ENCODE results near the gene DHRS7B.
"Not testable (repeated sequence)": the region's sequence is repeated elsewhere in the genome, so short reads cannot be mapped to it uniquely, and the experiment has no call there.

The DHRS7B gene

DNA sequence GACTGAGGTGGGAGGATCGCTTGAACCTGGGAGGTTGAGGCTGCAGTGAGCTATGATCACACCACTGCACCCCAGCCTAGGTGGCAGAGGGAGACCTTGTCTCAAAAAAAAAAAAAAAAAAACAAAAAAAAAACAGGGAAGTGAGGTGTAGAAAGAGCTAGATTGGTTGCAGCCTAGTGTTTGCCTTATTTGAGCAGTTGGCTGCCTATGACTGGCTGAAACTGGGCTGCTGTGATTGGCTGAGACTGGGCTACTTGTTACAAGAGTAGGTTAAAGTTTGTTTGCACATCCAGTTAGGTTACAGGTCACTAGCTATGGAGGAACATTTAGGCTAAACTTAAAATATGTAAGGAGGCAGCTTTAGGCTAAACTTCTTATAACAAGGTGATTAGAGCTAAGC lies 5.7 kb downstream of the DHRS7B start:
- Histone ChIP-seq H3K4me3 (ENCODE audit: control insufficient read depth in 1 of 7, extremely low read depth in 1 of 7, insufficient read depth in 4 of 7, low read depth in 2 of 7, low read length in 6 of 7) (no peak overlapping the region), H3K27ac (ENCODE audit: insufficient read depth in 1 of 2, low read depth in 1 of 2, low read length in 2 of 2, poor library complexity in 1 of 2, severe bottlenecking in 2 of 2) (no peak overlapping the region), H3K36me3 (ENCODE audit: control insufficient read depth in 4 of 4, insufficient read depth in 4 of 4, low read length in 3 of 4) (peaks cover 0 to 2% (median 0%) of the 10 kb centered on the region in 4 experiments), H3K4me1 (ENCODE audit: control extremely low read depth in 1 of 4, control insufficient read depth in 4 of 4, insufficient read depth in 4 of 4, low read length in 3 of 4) (peaks cover 7 to 23% (median 14%) of the 10 kb centered on the region in 4 experiments), H3K9me3 (ENCODE audit: control extremely low read depth in 1 of 5, control insufficient read depth in 4 of 5, insufficient read depth in 2 of 5, low read depth in 1 of 5, low read length in 4 of 5) (peaks cover 0 to 9% (median 3%) of the 10 kb centered on the region in 5 experiments), H3K27me3 (replicated peaks in 2 of 5; ENCODE audit: control insufficient read depth in 4 of 5, insufficient read depth in 5 of 5, low read length in 4 of 5) (no peaks in the 10 kb centered on the region)
- ChIA-PET CTCF (interaction anchor here (0.7 to 2.1 kb wide), 5 partner anchors 13 to 380 kb away, joined by 3 to 8 read pairs (median 4); no protein-coding TSS in a partner anchor), POLR2A (interaction anchor here (0.6 kb wide), 1 partner anchor 156 kb away, joined by 3 read pairs; no protein-coding TSS in a partner anchor)
- no CpG with 5 or more reads among the region's 1 CpG for WGBS (ENCODE audit: insufficient coverage)
- DNase-seq: peak in 1 of 3 donors; percentile 42

DNA sequence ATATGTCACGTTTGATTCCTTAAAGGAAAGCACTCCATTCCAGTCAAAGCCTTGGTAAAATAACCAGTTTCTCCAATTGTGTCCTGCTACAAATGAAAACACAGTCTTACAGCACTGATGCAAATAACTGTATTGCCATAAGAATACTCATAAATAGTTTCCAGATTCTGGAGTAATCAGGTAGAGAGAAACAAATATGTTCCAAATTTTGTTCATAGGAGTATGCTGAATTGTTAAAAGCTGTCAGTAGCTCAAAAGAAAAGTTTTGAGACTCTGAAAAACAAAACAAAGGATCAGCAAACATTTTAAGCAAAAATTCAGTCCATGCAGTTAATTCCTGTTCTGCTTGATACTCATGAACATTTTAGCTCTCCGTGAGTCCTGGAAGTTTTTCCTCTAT lies 7.8 kb downstream of the DHRS7B start:
- WGBS (ENCODE audit: insufficient coverage): 94% methylated on average over 2 of the region's 2 CpGs
- peak in 1 of 3 donors; percentile 40 for DNase-seq
- CTCF ChIA-PET: interaction anchor here (0.6 to 1.1 kb wide), 2 partner anchors 29 to 125 kb away, joined by 4 read pairs; no protein-coding TSS in a partner anchor
- Histone ChIP-seq H3K4me3 (ENCODE audit: control insufficient read depth in 1 of 7, extremely low read depth in 1 of 7, insufficient read depth in 4 of 7, low read depth in 2 of 7, low read length in 6 of 7) (no peak overlapping the region), H3K27ac (ENCODE audit: insufficient read depth in 1 of 2, low read depth in 1 of 2, low read length in 2 of 2, poor library complexity in 1 of 2, severe bottlenecking in 2 of 2) (no peak overlapping the region), H3K9me3 (ENCODE audit: control extremely low read depth in 1 of 5, control insufficient read depth in 4 of 5, insufficient read depth in 2 of 5, low read depth in 1 of 5, low read length in 4 of 5) (peaks cover 0 to 9% (median 3%) of the 10 kb centered on the region in 5 experiments), H3K27me3 (replicated peaks in 2 of 5; ENCODE audit: control insufficient read depth in 4 of 5, insufficient read depth in 5 of 5, low read length in 4 of 5) (no peaks in the 10 kb centered on the region), H3K4me1 (ENCODE audit: control extremely low read depth in 1 of 4, control insufficient read depth in 4 of 4, insufficient read depth in 4 of 4, low read length in 3 of 4) (peaks cover 0 to 11% (median 1%) of the 10 kb centered on the region in 4 experiments), H3K36me3 (ENCODE audit: control insufficient read depth in 4 of 4, insufficient read depth in 4 of 4, low read length in 3 of 4) (peaks cover 0 to 2% (median 0%) of the 10 kb centered on the region in 4 experiments)
- POLR2A ChIA-PET: no interaction called here

- no peak overlapping the region for H3K27ac ChIP-seq (ENCODE audit: insufficient read depth in 1 of 2, low read depth in 1 of 2, low read length in 2 of 2, poor library complexity in 1 of 2, severe bottlenecking in 2 of 2)
- CTCF ChIA-PET: interaction anchor here (2.7 kb wide), 1 partner anchor 12 kb away, joined by 14 read pairs; no protein-coding TSS in a partner anchor
- H3K27me3 ChIP-seq (replicated peaks in 2 of 5; ENCODE audit: control insufficient read depth in 4 of 5, insufficient read depth in 5 of 5, low read length in 4 of 5): no peaks in the 10 kb centered on the region
- H3K9me3 ChIP-seq (ENCODE audit: control extremely low read depth in 1 of 5, control insufficient read depth in 4 of 5, insufficient read depth in 2 of 5, low read depth in 1 of 5, low read length in 4 of 5): peaks cover 0 to 4% (median 3%) of the 10 kb centered on the region in 5 experiments
- WGBS (ENCODE audit: insufficient coverage): 90% methylated on average over 4 of the region's 6 CpGs
- peaks cover 0 to 4% (median 3%) of the 10 kb centered on the region in 4 experiments for H3K36me3 ChIP-seq (ENCODE audit: control insufficient read depth in 4 of 4, insufficient read depth in 4 of 4, low read length in 3 of 4)
- DNase-seq: no peak
- no peak overlapping the region for H3K4me3 ChIP-seq (ENCODE audit: control insufficient read depth in 1 of 7, extremely low read depth in 1 of 7, insufficient read depth in 4 of 7, low read depth in 2 of 7, low read length in 6 of 7)
- H3K4me1 ChIP-seq (ENCODE audit: control extremely low read depth in 1 of 4, control insufficient read depth in 4 of 4, insufficient read depth in 4 of 4, low read length in 3 of 4): peaks cover 0 to 4% (median 3%) of the 10 kb centered on the region in 4 experiments
- POLR2A ChIA-PET: no interaction called here
Observed at GRCh38 chr17:21140911-21141310, 14.1 kb downstream of the DHRS7B start.

- Histone ChIP-seq H3K4me3 (ENCODE audit: control insufficient read depth in 1 of 7, extremely low read depth in 1 of 7, insufficient read depth in 4 of 7, low read depth in 2 of 7, low read length in 6 of 7) (no peak overlapping the region), H3K9me3 (ENCODE audit: control extremely low read depth in 1 of 5, control insufficient read depth in 4 of 5, insufficient read depth in 2 of 5, low read depth in 1 of 5, low read length in 4 of 5) (peaks cover 0 to 4% (median 3%) of the 10 kb centered on the region in 5 experiments), H3K4me1 (ENCODE audit: control extremely low read depth in 1 of 4, control insufficient read depth in 4 of 4, insufficient read depth in 4 of 4, low read length in 3 of 4) (peaks cover under 1 to 9% (median 7%) of the 10 kb centered on the region in 4 experiments), H3K27me3 (replicated peaks in 2 of 5; ENCODE audit: control insufficient read depth in 4 of 5, insufficient read depth in 5 of 5, low read length in 4 of 5) (no peaks in the 10 kb centered on the region), H3K36me3 (ENCODE audit: control insufficient read depth in 4 of 4, insufficient read depth in 4 of 4, low read length in 3 of 4) (peaks cover 0 to 4% (median 3%) of the 10 kb centered on the region in 4 experiments), H3K27ac (ENCODE audit: insufficient read depth in 1 of 2, low read depth in 1 of 2, low read length in 2 of 2, poor library complexity in 1 of 2, severe bottlenecking in 2 of 2) (no peak overlapping the region)
- CTCF ChIA-PET: interaction anchor here (0.6 to 2.7 kb wide), 2 partner anchors 12 to 14 kb away, joined by 3 to 14 read pairs; no protein-coding TSS in a partner anchor
- POLR2A ChIA-PET: no interaction called here
- WGBS (ENCODE audit: insufficient coverage): no CpG with 5 or more reads among the region's 2 CpGs
- DNase-seq: no peak
Observed at GRCh38 chr17:21141331-21141730, 14.6 kb downstream of the DHRS7B start.

DNA sequence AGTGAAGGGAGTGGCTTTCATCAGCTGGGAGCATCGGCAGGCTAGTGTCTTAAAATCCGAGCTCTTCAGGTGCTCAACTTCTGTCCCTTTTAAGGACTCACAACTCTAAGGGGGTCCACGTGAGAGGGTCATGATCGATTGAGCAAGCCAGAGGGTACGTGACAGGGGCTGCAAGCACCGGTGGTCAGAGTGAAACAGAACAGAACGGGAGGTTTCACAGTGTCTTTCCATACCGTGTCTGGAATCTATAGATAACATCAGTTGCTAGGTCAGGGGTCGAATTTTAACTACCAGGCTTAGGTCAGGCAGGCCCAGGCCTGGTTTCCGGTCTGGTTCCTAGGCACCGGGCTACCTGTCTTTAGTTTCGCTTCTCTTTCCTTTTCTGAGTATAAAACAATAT lies 15.3 kb downstream of the DHRS7B start:
- H3K27me3 ChIP-seq (replicated peaks in 2 of 5; ENCODE audit: control insufficient read depth in 4 of 5, insufficient read depth in 5 of 5, low read length in 4 of 5); POLR2A ChIA-PET; H3K36me3 ChIP-seq (ENCODE audit: control insufficient read depth in 4 of 4, insufficient read depth in 4 of 4, low read length in 3 of 4); H3K27ac ChIP-seq (ENCODE audit: insufficient read depth in 1 of 2, low read depth in 1 of 2, low read length in 2 of 2, poor library complexity in 1 of 2, severe bottlenecking in 2 of 2); H3K4me3 ChIP-seq (ENCODE audit: control insufficient read depth in 1 of 7, extremely low read depth in 1 of 7, insufficient read depth in 4 of 7, low read depth in 2 of 7, low read length in 6 of 7); DNase-seq; H3K9me3 ChIP-seq (ENCODE audit: control extremely low read depth in 1 of 5, control insufficient read depth in 4 of 5, insufficient read depth in 2 of 5, low read depth in 1 of 5, low read length in 4 of 5): not testable (repeated sequence)
- 88% methylated on average over 9 of the region's 12 CpGs for WGBS (ENCODE audit: insufficient coverage)
- H3K4me1 ChIP-seq (ENCODE audit: control extremely low read depth in 1 of 4, control insufficient read depth in 4 of 4, insufficient read depth in 4 of 4, low read length in 3 of 4): peaks cover 4 to 15% (median 14%) of the 10 kb centered on the region in 4 experiments
- CTCF ChIA-PET: interaction anchor here (0.6 to 2.7 kb wide), 3 partner anchors 9 to 13 kb away, joined by 3 to 14 read pairs (median 5); no protein-coding TSS in a partner anchor

- no peak for DNase-seq
- Histone ChIP-seq H3K4me1 (ENCODE audit: control extremely low read depth in 1 of 4, control insufficient read depth in 4 of 4, insufficient read depth in 4 of 4, low read length in 3 of 4) (peaks cover 4 to 23% (median 22%) of the 10 kb centered on the region in 4 experiments), H3K27ac (ENCODE audit: insufficient read depth in 1 of 2, low read depth in 1 of 2, low read length in 2 of 2, poor library complexity in 1 of 2, severe bottlenecking in 2 of 2) (no peak overlapping the region), H3K36me3 (ENCODE audit: control insufficient read depth in 4 of 4, insufficient read depth in 4 of 4, low read length in 3 of 4) (peaks cover 0 to 12% (median 3%) of the 10 kb centered on the region in 4 experiments), H3K27me3 (replicated peaks in 2 of 5; ENCODE audit: control insufficient read depth in 4 of 5, insufficient read depth in 5 of 5, low read length in 4 of 5) (no peaks in the 10 kb centered on the region), H3K4me3 (ENCODE audit: control insufficient read depth in 1 of 7, extremely low read depth in 1 of 7, insufficient read depth in 4 of 7, low read depth in 2 of 7, low read length in 6 of 7) (no peak overlapping the region), H3K9me3 (ENCODE audit: control extremely low read depth in 1 of 5, control insufficient read depth in 4 of 5, insufficient read depth in 2 of 5, low read depth in 1 of 5, low read length in 4 of 5) (peaks cover 0 to 4% (median 0%) of the 10 kb centered on the region in 5 experiments)
- CTCF ChIA-PET: interaction anchor here (1.4 kb wide), 1 partner anchor 16 kb away, joined by 4 read pairs; no protein-coding TSS in a partner anchor
- 100% methylated on average over 3 of the region's 3 CpGs for WGBS (ENCODE audit: insufficient coverage)
- POLR2A ChIA-PET: no interaction called here
Observed at GRCh38 chr17:21143695-21144094, 16.9 kb downstream of the DHRS7B start.

DNA sequence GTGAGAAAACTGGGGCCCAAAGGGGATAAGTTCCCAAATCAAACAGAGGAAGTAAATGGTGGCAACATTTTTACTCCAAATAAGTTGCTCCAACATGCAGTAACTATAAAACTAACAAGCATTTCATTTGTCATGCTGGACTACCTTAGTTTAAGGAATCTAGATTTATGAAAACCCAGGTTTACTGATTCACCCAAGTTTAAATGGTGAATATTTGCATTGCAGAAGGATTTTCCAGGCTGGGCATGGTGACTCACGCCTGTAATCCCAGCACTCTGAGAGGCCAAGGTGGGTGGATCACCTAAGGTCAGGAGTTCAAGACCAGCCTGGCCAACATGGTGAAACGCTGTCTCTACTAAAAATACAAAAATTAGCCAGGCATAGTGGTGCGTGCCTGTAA lies 17.5 kb downstream of the DHRS7B start:
- H3K9me3 ChIP-seq (ENCODE audit: control extremely low read depth in 1 of 5, control insufficient read depth in 4 of 5, insufficient read depth in 2 of 5, low read depth in 1 of 5, low read length in 4 of 5); H3K4me3 ChIP-seq (ENCODE audit: control insufficient read depth in 1 of 7, extremely low read depth in 1 of 7, insufficient read depth in 4 of 7, low read depth in 2 of 7, low read length in 6 of 7); DNase-seq; H3K27me3 ChIP-seq (replicated peaks in 2 of 5; ENCODE audit: control insufficient read depth in 4 of 5, insufficient read depth in 5 of 5, low read length in 4 of 5); POLR2A ChIA-PET; H3K27ac ChIP-seq (ENCODE audit: insufficient read depth in 1 of 2, low read depth in 1 of 2, low read length in 2 of 2, poor library complexity in 1 of 2, severe bottlenecking in 2 of 2): not testable (repeated sequence)
- peaks cover 0 to 12% (median 3%) of the 10 kb centered on the region in 4 experiments for H3K36me3 ChIP-seq (ENCODE audit: control insufficient read depth in 4 of 4, insufficient read depth in 4 of 4, low read length in 3 of 4)
- H3K4me1 ChIP-seq (ENCODE audit: control extremely low read depth in 1 of 4, control insufficient read depth in 4 of 4, insufficient read depth in 4 of 4, low read length in 3 of 4): peaks cover 4 to 25% (median 23%) of the 10 kb centered on the region in 4 experiments
- CTCF ChIA-PET: interaction anchor here (1.4 kb wide), 1 partner anchor 17 kb away, joined by 4 read pairs; no protein-coding TSS in a partner anchor
- WGBS (ENCODE audit: insufficient coverage): 94% methylated on average over 3 of the region's 3 CpGs
